ENCODE results near the gene MKLN1. TPM values are rescaled to one million over a fixed set of nuclear protein-coding genes. Genes with fewer than 3 reads are reported as not detected.

The MKLN1 gene
- polyA plus RNA-seq, 1 of the 3 experiments (the other 2 are of a cell fraction) = 11.0 TPM

GRCh38 chr7:131487217-131487616, 159.5 kb downstream of the MKLN1 start:
- H3K9me2 ChIP-seq = no peaks in the 10 kb centered on the region
- peaks cover 7% of the 10 kb centered on the region; the same call in 1 of the 2 replicates for H4K20me1 ChIP-seq (ENCODE audit: insufficient read depth)
- no peak for DNase-seq
- TF ChIP-seq FOXM1 (IDR thresholded peaks at IDR 0.05; ENCODE audit: low read depth) (no peak), GABPA (IDR thresholded peaks at IDR 0.05; ENCODE audit: low read depth) (no peak), MXI1 (IDR thresholded peaks at IDR 0.05; ENCODE audit: low read depth, low read length) (no peak), SMC3 (IDR thresholded peaks at IDR 0.05; ENCODE audit: low read depth, low read length) (no peak), JUND (IDR thresholded peaks at IDR 0.05) (no peak), TCF12 (IDR thresholded peaks at IDR 0.05) (no peak), RAD21 (IDR thresholded peaks at IDR 0.05; ENCODE audit: low read length) (no peak), MAX (IDR thresholded peaks at IDR 0.05; ENCODE audit: low read depth) (no peak)
- ChIA-PET POLR2A (no interaction called here), CTCF (interaction anchor here (0.7 to 1.5 kb wide), 3 partner anchors 9 to 504 kb away, joined by 3 to 6 read pairs (median 3); no protein-coding TSS in a partner anchor)
- no peak overlapping the region for H2AFZ ChIP-seq (ENCODE audit: low read depth)
- H3K36me3 ChIP-seq (replicated peaks in 1 of 2; ENCODE audit: control insufficient read depth in 1 of 2, insufficient read depth in 2 of 2, low read length in 1 of 2) = peaks cover 40 to 70% of the 10 kb centered on the region in 2 experiments
- no peak overlapping the region for H3K4me3 ChIP-seq (ENCODE audit: low read depth in 2 of 2, low read length in 1 of 2)
- H3K9ac ChIP-seq = no peak overlapping the region
- peak overlapping the region in 1 of 2 experiments; percentile 25; a peak in 1 of 4 replicates for H3K27ac ChIP-seq (ENCODE audit: low read depth in 2 of 2, low read length in 1 of 2)
- H3K27me3 ChIP-seq (ENCODE audit: insufficient read depth) = no peaks in the 10 kb centered on the region
- H3K4me1 ChIP-seq (ENCODE audit: control insufficient read depth in 1 of 2, insufficient read depth in 2 of 2, low read depth in 1 of 2, low read length in 1 of 2) = no peaks in the 10 kb centered on the region; a peak in 2 of 4 replicates
- no peaks in the 10 kb centered on the region for H3K9me3 ChIP-seq
- H3K79me2 ChIP-seq (ENCODE audit: insufficient read depth) = no peaks in the 10 kb centered on the region
- no peak overlapping the region for H3K4me2 ChIP-seq
- peaks cover 79% of the 10 kb centered on the region for H3F3A ChIP-seq (replicated peaks; ENCODE audit: insufficient read depth)
- 91% methylated on average over 1 of the region's 1 CpG for WGBS (ENCODE audit: low lambda C conversion rate)

GRCh38 chr7:131488361-131488760, 160.7 kb downstream of the MKLN1 start:
- H3K79me2 ChIP-seq (ENCODE audit: insufficient read depth) = no peaks in the 10 kb centered on the region
- no peak for DNase-seq
- peaks cover 82% of the 10 kb centered on the region for H3F3A ChIP-seq (replicated peaks; ENCODE audit: insufficient read depth)
- 95% methylated on average over 2 of the region's 2 CpGs for WGBS (ENCODE audit: low lambda C conversion rate)
- POLR2A ChIA-PET = no interaction called here
- no peak overlapping the region for H3K4me3 ChIP-seq (ENCODE audit: low read depth in 2 of 2, low read length in 1 of 2)
- peaks cover 0 to 10% of the 10 kb centered on the region in 2 experiments; a peak in 2 of 4 replicates for H3K4me1 ChIP-seq (ENCODE audit: control insufficient read depth in 1 of 2, insufficient read depth in 2 of 2, low read depth in 1 of 2, low read length in 1 of 2)
- CTCF ChIA-PET = interaction anchor here (0.6 to 12.9 kb wide), 7 partner anchors 9 to 591 kb away, joined by 3 to 91 read pairs (median 7); no protein-coding TSS in a partner anchor
- H3K4me2 ChIP-seq = no peak overlapping the region
- no peaks in the 10 kb centered on the region for H3K9me3 ChIP-seq
- H3K36me3 ChIP-seq (replicated peaks in 1 of 2; ENCODE audit: control insufficient read depth in 1 of 2, insufficient read depth in 2 of 2, low read length in 1 of 2) = peaks cover 37 to 63% of the 10 kb centered on the region in 2 experiments
- H3K27ac ChIP-seq (ENCODE audit: low read depth in 2 of 2, low read length in 1 of 2) = peak overlapping the region in 1 of 2 experiments; percentile 2; a peak in 1 of 4 replicates
- TF ChIP-seq MEF2A (IDR thresholded peaks at IDR 0.05; ENCODE audit: borderline replicate concordance, low read depth) (no peak), CTCF (IDR thresholded peaks at IDR 0.05) (peak; percentile 61)
- H3K9ac ChIP-seq = no peak overlapping the region
- peaks cover 7% of the 10 kb centered on the region; the same call in 1 of the 2 replicates for H4K20me1 ChIP-seq (ENCODE audit: insufficient read depth)
- no peak overlapping the region for H2AFZ ChIP-seq (ENCODE audit: low read depth)
- no peaks in the 10 kb centered on the region for H3K27me3 ChIP-seq (ENCODE audit: insufficient read depth)
- H3K9me2 ChIP-seq = no peaks in the 10 kb centered on the region

GRCh38 chr7:131489196-131489595, 161.5 kb downstream of the MKLN1 start:
- ChIA-PET POLR2A (no interaction called here), CTCF (interaction anchor here (0.6 to 12.9 kb wide), 7 partner anchors 12 to 592 kb away, joined by 3 to 91 read pairs (median 7); no protein-coding TSS in a partner anchor)
- H3K9me2 ChIP-seq = no peaks in the 10 kb centered on the region
- H3K27me3 ChIP-seq (ENCODE audit: insufficient read depth) = no peaks in the 10 kb centered on the region
- H3K27ac ChIP-seq (ENCODE audit: low read depth in 2 of 2, low read length in 1 of 2) = peak overlapping the region in 1 of 2 experiments; percentile 2; a peak in 1 of 4 replicates
- no peak overlapping the region for H2AFZ ChIP-seq (ENCODE audit: low read depth)
- H3K4me1 ChIP-seq (ENCODE audit: control insufficient read depth in 1 of 2, insufficient read depth in 2 of 2, low read depth in 1 of 2, low read length in 1 of 2) = peaks cover 4 to 14% of the 10 kb centered on the region in 2 experiments; a peak in 2 of 4 replicates
- 94% methylated on average over 1 of the region's 1 CpG for WGBS (ENCODE audit: low lambda C conversion rate)
- H3K9me3 ChIP-seq = no peaks in the 10 kb centered on the region
- H3K36me3 ChIP-seq (replicated peaks in 1 of 2; ENCODE audit: control insufficient read depth in 1 of 2, insufficient read depth in 2 of 2, low read length in 1 of 2) = peaks cover 35 to 62% of the 10 kb centered on the region in 2 experiments
- H3K9ac ChIP-seq = no peak overlapping the region
- H3K4me2 ChIP-seq = no peak overlapping the region
- no peak overlapping the region for H3K4me3 ChIP-seq (ENCODE audit: low read depth in 2 of 2, low read length in 1 of 2)
- no peaks in the 10 kb centered on the region for H3K79me2 ChIP-seq (ENCODE audit: insufficient read depth)
- H4K20me1 ChIP-seq (ENCODE audit: insufficient read depth) = peaks cover 7% of the 10 kb centered on the region; the same call in 1 of the 2 replicates
- no peak for DNase-seq
- H3F3A ChIP-seq (replicated peaks; ENCODE audit: insufficient read depth) = peaks cover 84% of the 10 kb centered on the region
- TF ChIP-seq CTCF (IDR thresholded peaks at IDR 0.05) (no peak), USF1 (IDR thresholded peaks at IDR 0.05; ENCODE audit: borderline replicate concordance, low read depth) (no peak), NRF1 (IDR thresholded peaks at IDR 0.05; ENCODE audit: low read depth, low read length) (no peak), ZBTB33 (IDR thresholded peaks at IDR 0.05; ENCODE audit: borderline replicate concordance, low read depth) (no peak)

All from SK-N-SH (cell line).